Measurements from ENCODE around the gene NOTCH4. TPM values are rescaled to one million over a fixed set of nuclear protein-coding genes. Genes with fewer than 3 reads are reported as not detected.

The NOTCH4 gene
- total RNA-seq, 4 donors from 2014 or later: 15.1 to 208 (median 49.7) TPM

GRCh38 chr6:32167761-32168262, 56.1 kb downstream of the NOTCH4 start:
- DNase-seq (ENCODE audit: low spot score): no peak
- no peak for TF ChIP-seq CTCF (IDR thresholded peaks at IDR 0.05)
- no peak for ATAC-seq (ENCODE audit: low FRiP score)

GRCh38 chr6:32167154-32167760, 56.6 kb downstream of the NOTCH4 start:
- ATAC-seq (ENCODE audit: low FRiP score): no peak
- DNase-seq (ENCODE audit: low spot score): no peak
- TF ChIP-seq CTCF (IDR thresholded peaks at IDR 0.05): no peak

GRCh38 chr6:32166411-32167061, 57.3 kb downstream of the NOTCH4 start:
- ATAC-seq (ENCODE audit: low FRiP score) (no peak), DNase-seq (ENCODE audit: low spot score) (no peak)
- TF ChIP-seq CTCF (IDR thresholded peaks at IDR 0.05): no peak

DNA sequence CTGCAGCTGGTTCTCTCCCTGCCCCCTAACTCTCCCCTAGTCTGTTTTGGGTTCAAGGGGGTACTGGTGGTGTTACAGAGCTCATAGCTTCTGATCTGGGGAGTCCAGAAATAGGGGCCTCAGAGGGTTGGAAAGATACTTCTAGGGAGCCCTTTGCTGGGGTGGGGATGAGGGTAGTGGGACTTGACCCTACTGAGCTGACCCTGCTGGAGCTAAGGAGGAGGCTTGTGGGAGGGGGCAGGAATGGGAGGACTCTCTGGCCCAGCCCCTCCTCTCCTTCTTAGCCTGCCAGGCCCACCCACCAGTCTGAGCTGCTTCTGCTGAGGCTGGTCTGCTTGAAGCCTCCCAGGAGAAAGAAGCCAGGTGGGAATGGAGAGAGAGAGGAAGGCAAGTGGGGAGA, 59.6 kb downstream of the NOTCH4 start, which contains the start of gene EGFL8:
EGFL8 (plus strand) TSS at position 301 of the 400 bp plus-strand sequence. CDS start 1,571 bp downstream, outside the sequence.
- DNase-seq (ENCODE audit: low spot score) (no peak), ATAC-seq (ENCODE audit: low FRiP score) (no peak)
- no peak for TF ChIP-seq CTCF (IDR thresholded peaks at IDR 0.05)

- ATAC-seq (ENCODE audit: low FRiP score) (no peak), DNase-seq (ENCODE audit: low spot score) (no peak)
- no peak for TF ChIP-seq CTCF (IDR thresholded peaks at IDR 0.05)
These were observed 60.2 kb downstream of the NOTCH4 start for GRCh38 chr6:32163559-32164258.

DNA sequence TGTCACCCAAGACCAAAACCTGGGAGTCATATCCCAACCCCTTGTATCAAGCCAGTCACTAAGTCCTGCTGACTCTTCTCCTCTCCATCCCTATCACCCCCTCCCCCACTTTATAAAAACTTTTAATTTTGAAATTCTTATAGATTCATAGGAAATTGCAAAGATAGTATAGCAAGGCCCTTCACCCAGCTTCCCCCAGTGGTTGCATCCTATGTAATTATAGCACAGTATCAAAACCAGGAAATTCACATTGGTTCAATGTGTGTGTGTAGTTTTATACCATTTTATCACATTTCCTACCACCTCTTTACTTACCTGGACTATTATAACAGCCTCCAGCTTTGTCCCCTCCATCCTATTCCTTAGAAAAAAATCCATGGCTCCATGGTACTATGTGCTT, 65.8 kb downstream of the NOTCH4 start:
- DNase-seq (ENCODE audit: low spot score): no peak
- TF ChIP-seq CTCF (IDR thresholded peaks at IDR 0.05): no peak
- no peak for ATAC-seq (ENCODE audit: low FRiP score)
